SK-N-SH (cell line): ENCODE measurements around the gene ZNF277.

Experiments
- FOSL2 ChIP-seq: IDR thresholded peaks from 2 replicates; pipeline ENCODE4 v1.4.0; 2012; ENCODE audit warnings: low read depth, mild to moderate bottlenecking, moderate library complexity, borderline replicate concordance
- TF ChIP-seq, protein P1 (sequence below): IDR thresholded peaks from 2 replicates; pipeline ENCODE4 v1.4.0; 2012; ENCODE audit warnings: low read depth

DNA sequence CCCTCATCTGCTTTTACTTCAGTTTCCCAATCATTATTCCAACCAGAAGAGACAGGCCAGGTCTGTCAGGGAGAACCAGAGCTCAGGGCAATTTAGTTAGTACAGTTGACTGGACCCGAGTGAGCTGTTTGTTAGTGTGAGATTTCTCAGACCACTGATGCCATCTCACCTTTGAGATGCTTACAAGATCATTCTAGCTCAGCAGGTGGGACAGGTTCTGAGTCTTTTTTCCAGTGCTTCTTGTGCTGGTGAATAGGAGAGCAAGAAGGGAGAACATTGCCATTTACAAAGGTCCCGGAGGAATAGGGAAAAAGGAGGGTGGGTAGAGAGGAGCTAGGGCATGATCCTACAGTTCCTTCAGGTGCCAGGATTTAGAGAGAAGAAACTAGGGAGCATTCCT lies 131.4 kb downstream of the ZNF277 start:
- TF ChIP-seq, protein P1, sequence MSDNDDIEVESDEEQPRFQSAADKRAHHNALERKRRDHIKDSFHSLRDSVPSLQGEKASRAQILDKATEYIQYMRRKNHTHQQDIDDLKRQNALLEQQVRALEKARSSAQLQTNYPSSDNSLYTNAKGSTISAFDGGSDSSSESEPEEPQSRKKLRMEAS: no peak
- no peak for TF ChIP-seq FOSL2
